ENCODE measurements around the gene NEK6.

GRCh38 chr9:124297551-124297901, 39.8 kb downstream of the NEK6 start:
- TF ChIP-seq CTCF (conservative IDR thresholded peaks at IDR 0.05) (no peak), ZFX (IDR thresholded peaks at IDR 0.05) (no peak)

Measured in C4-2B (cell line).